ENCODE measurements around the gene SF3B1. TPM values are rescaled to one million over a fixed set of nuclear protein-coding genes. Genes with fewer than 3 reads are reported as not detected.
A peak's percentile ranks its signal among the peaks of the same experiment; 100 is the strongest.
"Not testable (repeated sequence)": the region's sequence is repeated elsewhere in the genome, so short reads cannot be mapped to it uniquely, and the experiment has no call there.

The SF3B1 gene
- total RNA-seq, 1 donor from 2014 or later, result 211 TPM

- H3K27me3 Mint-ChIP-seq (ENCODE audit: low read depth), result no peaks in the 10 kb centered on the region
- no peak for TF ChIP-seq CTCF (IDR thresholded peaks at IDR 0.05)
- H3K36me3 Mint-ChIP-seq (ENCODE audit: low read depth), result peaks cover 2% of the 10 kb centered on the region
- no peaks in the 10 kb centered on the region for H3K9me3 Mint-ChIP-seq (ENCODE audit: low read depth)
- no peak for DNase-seq (ENCODE audit: low spot score)
- peaks cover 47% of the 10 kb centered on the region for H3K4me1 Mint-ChIP-seq (ENCODE audit: low read depth)
- H3K4me3 Mint-ChIP-seq (ENCODE audit: unreplicated experiment), result peak overlapping the region; percentile 90
- peak overlapping the region; percentile 99 for H3K27ac Mint-ChIP-seq (ENCODE audit: unreplicated experiment)
Observed at GRCh38 chr2:197454923-197455322, 20.1 kb upstream of the SF3B1 start.

GRCh38 chr2:197453914-197454398 is 19.1 kb upstream of the SF3B1 start:
- Mint-ChIP-seq H3K4me3 (ENCODE audit: unreplicated experiment) (peak overlapping the region; percentile 90), H3K27me3 (ENCODE audit: low read depth) (no peaks in the 10 kb centered on the region), H3K27ac (ENCODE audit: unreplicated experiment) (peak overlapping the region; percentile 99), H3K9me3 (ENCODE audit: low read depth) (no peaks in the 10 kb centered on the region), H3K4me1 (ENCODE audit: low read depth) (peaks cover 37% of the 10 kb centered on the region), H3K36me3 (ENCODE audit: low read depth) (no peaks in the 10 kb centered on the region)
- no peak for DNase-seq (ENCODE audit: low spot score)
- no peak for TF ChIP-seq CTCF (IDR thresholded peaks at IDR 0.05)

GRCh38 chr2:197453123-197453913 is 18.5 kb upstream of the SF3B1 start, which contains the start of gene COQ10B:
Gene COQ10B, plus strand, starts transcription at chr2:197453552. Its CDS starts 9 bp downstream, at chr2:197453561.
- H3K27ac Mint-ChIP-seq (ENCODE audit: unreplicated experiment), result peak within 1 kb of the TSS; percentile 99
- peak within 1 kb of the TSS; percentile 90 for H3K4me3 Mint-ChIP-seq (ENCODE audit: unreplicated experiment)
- no peaks in the 10 kb centered on the region for H3K36me3 Mint-ChIP-seq (ENCODE audit: low read depth)

GRCh38 chr2:197452754-197453122 is 17.9 kb upstream of the SF3B1 start:
- peaks cover 28% of the 10 kb centered on the region for H3K4me1 Mint-ChIP-seq (ENCODE audit: low read depth)
- no peaks in the 10 kb centered on the region for H3K36me3 Mint-ChIP-seq (ENCODE audit: low read depth)
- H3K27ac Mint-ChIP-seq (ENCODE audit: unreplicated experiment), result peak overlapping the region; percentile 99
- DNase-seq (ENCODE audit: low spot score), result no peak
- no peak for TF ChIP-seq CTCF (IDR thresholded peaks at IDR 0.05)
- H3K27me3 Mint-ChIP-seq (ENCODE audit: low read depth), result no peaks in the 10 kb centered on the region
- peak overlapping the region; percentile 90 for H3K4me3 Mint-ChIP-seq (ENCODE audit: unreplicated experiment)
- no peaks in the 10 kb centered on the region for H3K9me3 Mint-ChIP-seq (ENCODE audit: low read depth)

More at GRCh38 chr2:197453123-197453913, 18.5 kb upstream of the SF3B1 start, which contains the start of gene COQ10B:
- no peaks in the 10 kb centered on the region for H3K27me3 Mint-ChIP-seq (ENCODE audit: low read depth)
- no peaks in the 10 kb centered on the region for H3K9me3 Mint-ChIP-seq (ENCODE audit: low read depth)
- H3K4me1 Mint-ChIP-seq (ENCODE audit: low read depth), result peaks cover 32% of the 10 kb centered on the region
- TF ChIP-seq CTCF (IDR thresholded peaks at IDR 0.05), result peak; percentile 65
- peak; percentile 100 for DNase-seq (ENCODE audit: low spot score)

- DNase-seq (ENCODE audit: low spot score); H3K27ac Mint-ChIP-seq (ENCODE audit: unreplicated experiment); H3K4me3 Mint-ChIP-seq (ENCODE audit: unreplicated experiment); H3K36me3 Mint-ChIP-seq (ENCODE audit: low read depth); H3K27me3 Mint-ChIP-seq (ENCODE audit: low read depth); H3K9me3 Mint-ChIP-seq (ENCODE audit: low read depth): not testable (repeated sequence)
- H3K4me1 Mint-ChIP-seq (ENCODE audit: low read depth), result peaks cover 24% of the 10 kb centered on the region
Observed at GRCh38 chr2:197450935-197451358, 16.1 kb upstream of the SF3B1 start.
